Mucosa of descending colon (tissue), 3 donors: ENCODE data around the gene FAM217B. TPM values are rescaled to one million over a fixed set of nuclear protein-coding genes. Genes with fewer than 3 reads are reported as not detected.

ENCODE experiments used
- ATAC-seq: fragments of 200-7000 bp; cut with Tn5 transposase; one replicate; pipeline ENCODE4 v1.9.1; 2020; ENCODE audit warnings: mild to moderate bottlenecking, moderate library complexity
- DNase-seq, 3 donors: peaks; one replicate each; pipeline ENCODE4 v3.0.0-alpha.2; 2020
- H3K36me3 ChIP-seq: fragments of 200-600 bp; one replicate; pipeline ENCODE4 v1.8.0; 2021; ENCODE audit warnings: low read depth, mild to moderate bottlenecking
- H3K4me1 ChIP-seq: fragments of 200-600 bp; one replicate; pipeline ENCODE4 v1.8.0; 2021; ENCODE audit warnings: low read depth, mild to moderate bottlenecking
- H3K4me3 ChIP-seq: fragments of 200-600 bp; one replicate; pipeline ENCODE4 v1.8.0; 2021; ENCODE audit warnings: mild to moderate bottlenecking
- H3K9me3 ChIP-seq: fragments of 200-600 bp; one replicate; pipeline ENCODE4 v1.8.0; 2021; ENCODE audit warnings: mild to moderate bottlenecking
- intact Hi-C, 2 donors: fragments of 100-400 bp; cut with DNase I in 1 of 2; cut with micrococcal nuclease in 1 of 2; formaldehyde crosslinking; loops; one replicate each; pipeline versions ENCODE4 v1.11.0 to v1.11.1; 2022; cut with DNase I, micrococcal nuclease
- total RNA-seq, 3 donors: library from RNA; stranded (reverse); fragmentation: NEBNext Ultra II Directional in 2 of 3; extraction: Animal tissue kit (Norgen Biotek cat#: 25700) in 2 of 3; gene quantifications; one replicate each; pipeline versions ENCODE4 v1.2.1 to v1.2.4, GENCODE V29; 2021 to 2023
- TF ChIP-seq, protein P1 (sequence below): fragments of 200-600 bp; IDR thresholded peaks from one replicate; pipeline ENCODE4 v1.8.0; 2022; ENCODE audit warnings: antibody characterized with exemption, mild to moderate bottlenecking
- donor health status: DM: no; HTN: no; CAD: no; lungs with moderate emphysema.
- donor health status: DM: no; HTN: no; CAD: no.
- donor health status: DM: no; HTN: yes; CAD: no.

Gene FAM217B
- total RNA-seq, 3 donors from 2014 or later, result 8.2 to 19.0 (median 9.8) TPM

GRCh38 chr20:59945731-59946130 lies 5.5 kb downstream of the FAM217B start:
- DNase-seq, result no peak
- Histone ChIP-seq H3K9me3 (no peaks in the 10 kb centered on the region), H3K4me3 (no peak overlapping the region), H3K4me1 (peaks cover 9% of the 10 kb centered on the region), H3K36me3 (no peaks in the 10 kb centered on the region)
- TF ChIP-seq, protein P1, sequence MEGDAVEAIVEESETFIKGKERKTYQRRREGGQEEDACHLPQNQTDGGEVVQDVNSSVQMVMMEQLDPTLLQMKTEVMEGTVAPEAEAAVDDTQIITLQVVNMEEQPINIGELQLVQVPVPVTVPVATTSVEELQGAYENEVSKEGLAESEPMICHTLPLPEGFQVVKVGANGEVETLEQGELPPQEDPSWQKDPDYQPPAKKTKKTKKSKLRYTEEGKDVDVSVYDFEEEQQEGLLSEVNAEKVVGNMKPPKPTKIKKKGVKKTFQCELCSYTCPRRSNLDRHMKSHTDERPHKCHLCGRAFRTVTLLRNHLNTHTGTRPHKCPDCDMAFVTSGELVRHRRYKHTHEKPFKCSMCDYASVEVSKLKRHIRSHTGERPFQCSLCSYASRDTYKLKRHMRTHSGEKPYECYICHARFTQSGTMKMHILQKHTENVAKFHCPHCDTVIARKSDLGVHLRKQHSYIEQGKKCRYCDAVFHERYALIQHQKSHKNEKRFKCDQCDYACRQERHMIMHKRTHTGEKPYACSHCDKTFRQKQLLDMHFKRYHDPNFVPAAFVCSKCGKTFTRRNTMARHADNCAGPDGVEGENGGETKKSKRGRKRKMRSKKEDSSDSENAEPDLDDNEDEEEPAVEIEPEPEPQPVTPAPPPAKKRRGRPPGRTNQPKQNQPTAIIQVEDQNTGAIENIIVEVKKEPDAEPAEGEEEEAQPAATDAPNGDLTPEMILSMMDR, result no peak
- intact Hi-C loops, result no loop called here
- no peak for ATAC-seq

DNA sequence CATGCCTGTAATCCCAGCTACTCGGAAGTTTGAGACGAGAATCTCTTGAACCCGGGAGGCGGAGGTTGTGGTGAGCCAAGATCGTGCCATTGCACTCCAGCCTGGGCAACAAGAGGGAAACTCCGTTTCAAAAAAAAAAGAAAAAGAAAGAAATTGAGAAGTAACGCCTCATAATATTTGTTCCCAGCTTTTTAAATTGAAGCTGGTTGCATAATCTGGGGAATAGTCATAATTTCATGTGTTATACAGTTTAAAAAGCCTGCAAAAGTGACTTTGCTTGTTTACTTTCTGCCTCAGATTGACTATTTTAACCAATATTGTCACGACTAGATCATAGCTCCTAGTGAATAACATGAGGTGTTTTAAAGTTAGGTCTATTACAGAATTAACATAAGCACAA lies 7.2 kb downstream of the FAM217B start:
- ATAC-seq (no peak), DNase-seq (no peak)
- Histone ChIP-seq H3K36me3 (no peaks in the 10 kb centered on the region), H3K4me1 (peaks cover 3% of the 10 kb centered on the region), H3K4me3 (no peak overlapping the region), H3K9me3 (no peaks in the 10 kb centered on the region)
- TF ChIP-seq, protein P1, result no peak
- intact Hi-C loops, result no loop called here

DNA sequence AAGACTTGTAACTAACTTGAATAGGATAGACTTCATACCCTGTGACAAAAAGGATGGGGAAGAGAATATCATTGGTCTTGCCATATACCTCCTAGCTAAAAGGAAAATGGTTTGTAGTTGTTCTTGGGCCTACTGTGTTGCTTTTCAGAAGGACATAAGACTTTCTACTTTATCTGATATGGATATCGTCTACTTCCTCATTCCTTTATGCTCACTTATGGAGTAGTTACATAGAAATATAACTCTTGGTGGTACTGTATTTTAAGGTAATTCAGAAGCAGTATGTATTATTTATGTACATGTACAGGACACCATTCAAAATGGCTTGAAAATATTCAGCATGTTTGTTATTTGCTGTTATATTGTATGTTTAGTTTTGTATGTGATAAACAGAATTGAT lies 8.0 kb downstream of the FAM217B start:
- TF ChIP-seq, protein P1, result no peak
- ATAC-seq, result no peak
- no peaks in the 10 kb centered on the region for H3K9me3 ChIP-seq

GRCh38 chr20:59948828-59949720 lies 8.9 kb downstream of the FAM217B start:
- Histone ChIP-seq H3K36me3 (no peaks in the 10 kb centered on the region), H3K9me3 (no peaks in the 10 kb centered on the region), H3K4me1 (peaks cover 3% of the 10 kb centered on the region), H3K4me3 (no peak overlapping the region)
- ATAC-seq (peak; percentile 63), DNase-seq (peak in 1 of 3 donors; percentile 53)
- intact Hi-C loops, result no loop called here
- TF ChIP-seq, protein P1, result peak; percentile 13

More for the DNA sequence above, 8.0 kb downstream of the FAM217B start:
- no peaks in the 10 kb centered on the region for H3K36me3 ChIP-seq
- no peak overlapping the region for H3K4me3 ChIP-seq
- intact Hi-C loops, result no loop called here
- peaks cover 3% of the 10 kb centered on the region for H3K4me1 ChIP-seq
- DNase-seq, result no peak

DNA sequence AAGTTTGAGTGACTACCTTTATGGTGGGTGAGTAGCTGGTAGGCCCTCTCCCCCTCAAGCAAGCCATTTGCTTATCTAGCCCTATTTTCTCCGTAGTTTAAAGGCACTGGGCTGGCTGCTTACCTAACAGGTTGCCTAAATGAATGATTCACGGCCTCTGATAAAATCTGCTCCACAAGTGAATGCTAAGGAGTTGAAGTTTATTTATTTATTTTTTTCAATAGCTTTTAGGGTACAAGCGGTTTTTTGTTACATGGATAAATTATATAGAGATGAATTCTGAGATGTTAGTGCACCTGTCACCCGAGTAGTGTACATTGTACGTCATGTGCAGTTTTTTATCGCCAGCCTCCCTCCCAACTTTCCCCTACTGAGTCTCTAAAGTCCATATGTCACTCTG lies 9.7 kb downstream of the FAM217B start:
- DNase-seq, result no peak
- Histone ChIP-seq H3K9me3 (no peaks in the 10 kb centered on the region), H3K4me1 (peaks cover 3% of the 10 kb centered on the region), H3K36me3 (no peaks in the 10 kb centered on the region), H3K4me3 (no peak overlapping the region)
- intact Hi-C loops, result no loop called here
- ATAC-seq, result no peak
- TF ChIP-seq, protein P1, result no peak
